NB4 (cell line): ENCODE data around the gene AGER.
"Not testable (repeated sequence)": the region's sequence is repeated elsewhere in the genome, so short reads cannot be mapped to it uniquely, and the experiment has no call there.

Experiments used
- DNase-seq: peaks from one replicate; pipeline ENCODE4 v3.0.0; 2010; ENCODE audit warnings: low read depth
- H3K4me3 ChIP-seq: one replicate; pipeline ENCODE4 v1.5.1; 2011; ENCODE audit warnings: mild to moderate bottlenecking, low read depth, low read length, moderate library complexity
- MYC ChIP-seq: IDR thresholded peaks from 2 replicates; pipeline ENCODE4 v1.6.1; 2011; ENCODE audit warnings: low read depth, low read length
- POLR2A ChIP-seq: IDR thresholded peaks from 2 replicates; pipeline ENCODE4 v1.6.1; 2011; ENCODE audit warnings: mild to moderate bottlenecking; ENCODE audit not compliant: insufficient read length; ENCODE audit errors: extremely low read depth
- TF ChIP-seq, protein P1 (sequence below): IDR thresholded peaks from one replicate; pipeline ENCODE4 v1.5.1; 2012; ENCODE audit warnings: low read depth, low read length
- TF ChIP-seq, protein P2 (sequence below): IDR thresholded peaks from 2 replicates; pipeline ENCODE4 v1.6.1; 2011; ENCODE audit warnings: low read depth, low read length

The AGER gene

DNA sequence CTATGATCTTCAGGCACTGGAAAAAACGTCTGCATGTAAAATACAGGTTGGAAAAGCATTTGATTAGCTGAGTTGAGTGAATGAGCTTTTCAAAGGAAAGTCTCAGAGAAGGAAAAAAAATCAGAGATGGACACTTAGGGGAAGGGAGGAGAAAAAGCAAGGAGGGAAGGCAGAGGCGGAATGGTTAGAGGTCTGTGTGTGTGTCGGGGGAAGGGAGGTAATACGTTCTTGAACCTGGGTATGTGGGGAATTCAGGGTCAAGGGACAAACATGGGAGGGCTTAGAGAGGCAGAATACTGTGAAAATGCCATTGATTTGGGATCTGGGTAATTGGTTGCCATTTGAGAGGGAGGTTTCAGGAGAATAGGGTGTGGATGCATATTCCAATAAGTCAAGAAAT is 37.4 kb downstream of the AGER start:
- no peak for DNase-seq
- TF ChIP-seq, protein P1, sequence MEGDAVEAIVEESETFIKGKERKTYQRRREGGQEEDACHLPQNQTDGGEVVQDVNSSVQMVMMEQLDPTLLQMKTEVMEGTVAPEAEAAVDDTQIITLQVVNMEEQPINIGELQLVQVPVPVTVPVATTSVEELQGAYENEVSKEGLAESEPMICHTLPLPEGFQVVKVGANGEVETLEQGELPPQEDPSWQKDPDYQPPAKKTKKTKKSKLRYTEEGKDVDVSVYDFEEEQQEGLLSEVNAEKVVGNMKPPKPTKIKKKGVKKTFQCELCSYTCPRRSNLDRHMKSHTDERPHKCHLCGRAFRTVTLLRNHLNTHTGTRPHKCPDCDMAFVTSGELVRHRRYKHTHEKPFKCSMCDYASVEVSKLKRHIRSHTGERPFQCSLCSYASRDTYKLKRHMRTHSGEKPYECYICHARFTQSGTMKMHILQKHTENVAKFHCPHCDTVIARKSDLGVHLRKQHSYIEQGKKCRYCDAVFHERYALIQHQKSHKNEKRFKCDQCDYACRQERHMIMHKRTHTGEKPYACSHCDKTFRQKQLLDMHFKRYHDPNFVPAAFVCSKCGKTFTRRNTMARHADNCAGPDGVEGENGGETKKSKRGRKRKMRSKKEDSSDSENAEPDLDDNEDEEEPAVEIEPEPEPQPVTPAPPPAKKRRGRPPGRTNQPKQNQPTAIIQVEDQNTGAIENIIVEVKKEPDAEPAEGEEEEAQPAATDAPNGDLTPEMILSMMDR = no peak
- TF ChIP-seq MYC = no peak
- TF ChIP-seq, protein P2, sequence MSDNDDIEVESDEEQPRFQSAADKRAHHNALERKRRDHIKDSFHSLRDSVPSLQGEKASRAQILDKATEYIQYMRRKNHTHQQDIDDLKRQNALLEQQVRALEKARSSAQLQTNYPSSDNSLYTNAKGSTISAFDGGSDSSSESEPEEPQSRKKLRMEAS = no peak
- no peak for TF ChIP-seq POLR2A
- H3K4me3 ChIP-seq = no peak overlapping the region

DNA sequence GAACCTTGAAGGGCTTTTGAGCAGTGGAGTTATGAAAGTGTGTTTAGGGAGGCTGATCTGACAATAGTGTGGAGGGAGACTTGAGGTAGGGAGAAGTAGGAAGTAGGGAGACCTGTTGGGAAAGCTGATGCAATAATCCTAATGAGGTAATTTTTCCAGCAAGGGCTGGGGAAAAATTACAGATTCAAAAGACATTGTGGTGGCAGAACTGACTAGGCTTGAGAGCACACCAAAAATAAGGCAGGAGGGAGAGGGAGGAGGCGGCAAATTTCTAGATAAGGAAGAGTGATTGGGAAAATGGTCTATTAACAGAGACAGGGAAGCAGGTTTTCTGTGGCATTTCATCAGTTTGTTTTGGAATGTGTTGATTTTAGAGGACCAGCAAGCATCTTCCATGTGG is 37.8 kb downstream of the AGER start:
- no peak overlapping the region for H3K4me3 ChIP-seq
- no peak for DNase-seq
- TF ChIP-seq POLR2A (no peak), MYC (no peak)
- TF ChIP-seq, protein P1 = no peak
- TF ChIP-seq, protein P2 = no peak

DNA sequence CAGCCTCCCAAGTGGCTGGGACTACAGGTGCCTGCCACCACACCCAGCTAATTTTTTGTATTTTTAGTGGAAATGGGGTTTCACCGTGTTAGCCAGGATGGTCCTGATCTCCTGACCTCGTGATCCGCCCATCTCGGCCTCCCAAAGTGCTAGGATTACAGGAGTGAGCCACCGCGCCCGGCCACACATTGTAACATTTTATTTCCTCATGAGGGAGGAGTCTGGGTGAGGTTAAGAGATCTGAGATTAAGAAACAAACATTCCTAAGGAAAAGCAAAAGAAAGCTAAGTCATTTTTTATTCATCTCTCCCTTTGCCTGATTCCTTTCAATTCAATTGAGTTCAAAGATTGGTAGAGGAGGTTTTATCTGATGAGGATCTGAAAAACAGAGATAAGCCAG is 39.8 kb downstream of the AGER start:
- DNase-seq, H3K4me3 ChIP-seq: not testable (repeated sequence)

DNA sequence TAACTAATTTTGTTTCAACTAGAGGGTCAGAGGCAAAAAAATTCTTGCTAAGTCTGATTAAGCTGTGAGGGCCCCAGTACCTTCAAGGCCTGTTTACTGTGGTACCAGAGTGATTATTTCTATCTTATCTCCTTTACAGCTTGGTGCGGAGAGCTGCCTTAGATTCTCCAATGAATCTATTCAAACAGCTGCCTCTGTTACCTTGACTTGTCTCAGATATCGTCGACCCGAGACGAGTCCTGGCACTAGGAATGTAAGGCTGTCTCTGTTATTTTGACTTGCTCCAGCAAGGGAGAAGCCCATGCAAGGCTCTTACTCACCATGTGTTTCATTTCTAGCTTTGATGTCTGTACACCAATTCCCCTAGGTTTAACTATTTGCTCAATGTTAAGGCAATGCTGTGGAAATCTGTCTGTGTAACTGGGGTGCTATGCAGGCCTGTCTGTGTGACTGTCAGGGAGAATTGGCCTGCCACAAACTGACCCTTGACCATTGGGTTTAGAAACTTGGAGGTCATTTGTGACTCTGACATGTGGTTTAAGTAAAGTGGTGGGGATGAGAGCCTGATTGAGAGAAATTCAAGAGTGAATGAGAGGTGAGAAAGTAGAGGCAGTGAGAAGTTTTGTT is 43.5 kb downstream of the AGER start:
- H3K4me3 ChIP-seq = no peak overlapping the region
- DNase-seq = no peak
- TF ChIP-seq, protein P1 = no peak
- no peak for TF ChIP-seq POLR2A
- no peak for TF ChIP-seq MYC
- TF ChIP-seq, protein P2 = no peak

DNA sequence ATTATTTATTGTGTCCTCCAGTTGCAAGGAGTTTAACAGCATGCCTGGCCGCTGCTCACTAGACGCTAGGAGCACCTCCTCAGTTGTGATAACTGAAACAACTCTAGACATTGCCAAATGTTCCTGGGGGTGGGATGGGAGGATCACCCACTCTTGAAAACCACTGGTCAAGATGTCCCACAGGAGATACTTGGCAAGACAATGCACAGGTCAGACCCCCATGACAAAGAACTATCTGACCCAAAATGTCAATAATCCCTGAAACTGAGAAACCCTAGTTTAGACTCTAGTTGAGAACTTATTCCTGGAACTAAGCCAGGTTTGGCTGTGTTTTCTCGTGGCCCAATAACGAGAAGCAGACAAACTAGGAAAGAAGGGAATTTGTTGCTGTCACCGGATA is 44.5 kb downstream of the AGER start:
- no peak for TF ChIP-seq POLR2A
- TF ChIP-seq, protein P2 = no peak
- TF ChIP-seq, protein P1 = no peak
- no peak for TF ChIP-seq MYC
- DNase-seq = no peak

DNA sequence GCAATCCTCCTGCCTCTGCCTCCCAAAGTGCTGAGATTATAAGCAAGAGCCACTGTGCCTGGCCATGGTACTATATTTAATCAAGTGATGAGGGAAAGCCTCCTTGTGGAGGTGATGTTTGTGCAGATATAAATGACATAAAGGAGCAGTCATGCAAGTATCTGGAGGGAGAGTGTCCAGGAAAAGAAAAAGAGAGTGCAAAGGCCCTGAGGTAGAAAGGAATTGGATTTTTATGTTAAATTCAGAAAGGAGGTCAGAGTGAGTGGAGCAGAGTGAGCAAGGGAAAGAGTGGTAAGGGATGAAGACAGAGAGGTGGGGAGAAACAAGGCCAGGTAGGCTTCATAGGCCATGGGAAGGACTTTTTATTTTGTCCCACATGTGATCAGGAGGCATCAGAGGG is 46.6 kb downstream of the AGER start:
- no peak for DNase-seq
- TF ChIP-seq POLR2A (no peak), MYC (no peak)
- TF ChIP-seq, protein P1 = no peak
- TF ChIP-seq, protein P2 = no peak
- H3K4me3 ChIP-seq = no peak overlapping the region

More for the DNA sequence above, 44.5 kb downstream of the AGER start:
- H3K4me3 ChIP-seq = no peak overlapping the region
